T-helper 22 cell (primary cell): ENCODE results near the gene B4GALT7.
A peak's percentile ranks its signal among the peaks of the same experiment; 100 is the strongest.
"Not testable (repeated sequence)": the region's sequence is repeated elsewhere in the genome, so short reads cannot be mapped to it uniquely, and the experiment has no call there.

Experiments used
- DNase-seq: peaks from one replicate; pipeline ENCODE4 v3.0.0-alpha.2; 2020; ENCODE audit warnings: low read depth

Gene B4GALT7

GRCh38 chr5:177599731-177600507 is at the start of gene B4GALT7:
Gene B4GALT7 (plus strand): TSS chr5:177600132. CDS start chr5:177600211, 79 bp downstream.
- peak; percentile 66 for DNase-seq

DNA sequence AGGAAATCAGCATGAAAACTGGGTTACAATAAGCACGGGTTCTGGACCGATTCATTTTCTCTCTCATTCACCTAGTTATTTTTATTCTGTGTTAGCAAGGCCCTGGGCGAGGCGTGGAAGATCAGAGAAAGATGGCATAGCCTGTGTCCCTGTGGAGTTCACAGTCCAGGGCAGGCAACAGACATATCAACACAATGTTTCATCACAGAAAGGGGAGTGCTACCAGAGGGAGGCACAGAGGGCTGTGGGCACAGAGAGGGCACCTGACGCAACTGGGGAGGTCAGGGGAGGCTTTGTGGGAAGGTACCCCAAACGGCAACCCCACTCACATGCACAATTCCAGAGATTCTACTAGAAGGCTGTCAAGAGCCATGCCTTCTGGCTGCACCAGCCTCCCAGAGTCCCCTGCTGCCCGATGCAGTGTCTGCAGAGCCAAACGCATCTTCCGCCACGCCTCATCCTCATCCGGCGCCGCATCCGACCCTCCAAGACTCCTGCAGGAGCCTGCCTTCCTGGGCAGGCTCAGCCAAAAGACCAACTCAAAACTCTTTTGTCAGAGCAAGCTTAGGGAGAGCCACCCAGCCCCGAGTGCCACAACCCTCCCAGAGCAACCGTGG is 47.0 kb upstream of the B4GALT7 start:
- no peak for DNase-seq

DNA sequence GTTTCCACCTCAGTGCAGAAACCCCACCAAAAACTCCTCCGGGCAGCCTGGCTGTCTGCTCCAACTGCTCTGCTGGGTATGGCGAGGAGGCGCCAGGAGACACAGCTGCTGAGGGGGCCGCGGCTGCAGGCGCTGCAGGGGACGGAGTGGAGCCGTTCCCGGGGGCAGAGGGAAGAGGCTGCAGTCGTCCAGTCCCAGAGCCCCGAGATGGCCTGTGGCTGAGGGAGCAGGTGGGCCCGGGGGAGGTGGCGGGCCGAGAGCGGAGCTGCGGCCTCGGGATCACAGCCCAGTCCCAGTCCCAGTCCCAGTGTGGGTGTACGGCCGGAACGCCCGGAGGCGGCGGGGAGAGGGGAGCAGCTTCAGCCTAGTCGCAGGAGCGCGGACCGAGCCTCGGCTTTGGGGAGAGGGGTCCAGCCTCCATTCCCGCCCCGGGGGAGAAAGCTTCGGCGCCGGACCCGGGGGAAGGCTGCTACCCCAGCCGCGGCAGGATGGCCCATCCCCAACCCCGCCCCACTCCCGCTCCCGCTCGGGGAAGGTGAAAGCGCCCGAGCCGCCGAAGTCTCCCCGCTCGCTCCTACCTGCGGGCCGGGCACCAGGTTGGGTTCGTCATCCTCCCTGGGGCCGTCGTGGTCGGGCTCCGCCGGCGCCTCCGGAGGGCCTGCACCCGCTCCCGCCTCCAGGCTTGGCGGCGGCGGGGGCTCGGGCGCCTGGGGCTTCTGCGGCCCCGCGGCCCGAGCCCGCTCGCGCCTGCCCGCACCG is 46.1 kb upstream of the B4GALT7 start:
- peak; percentile 25 for DNase-seq

- peak; percentile 89 for DNase-seq
Measured at GRCh38 chr5:177554474-177555111, 45.3 kb upstream of the B4GALT7 start, which contains the start of gene FAM193B. Gene FAM193B (minus strand): TSS chr5:177554563. CDS start chr5:177554458, 105 bp downstream.

GRCh38 chr5:177555228-177555627 is 44.7 kb upstream of the B4GALT7 start:
- DNase-seq = no peak

DNA sequence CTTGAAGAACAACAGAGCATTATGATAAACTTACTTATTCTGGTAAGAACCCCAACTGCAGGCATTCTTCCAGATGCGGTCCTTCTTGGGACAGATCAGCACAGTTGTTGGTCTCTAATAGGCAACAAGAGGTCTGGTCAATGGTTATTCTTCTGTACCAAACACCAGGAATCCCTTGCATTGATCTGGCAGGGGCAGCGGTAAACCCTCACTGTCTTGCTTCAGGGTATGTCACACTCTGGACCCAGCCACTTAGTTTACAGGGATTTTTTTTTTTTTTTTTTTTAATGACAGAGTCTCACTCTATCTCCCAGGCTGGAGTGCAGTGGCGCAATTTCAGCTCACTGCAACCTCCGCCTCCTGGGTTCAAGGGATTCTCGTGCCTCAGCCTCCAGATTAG is 44.3 kb upstream of the B4GALT7 start:
- no peak for DNase-seq

DNA sequence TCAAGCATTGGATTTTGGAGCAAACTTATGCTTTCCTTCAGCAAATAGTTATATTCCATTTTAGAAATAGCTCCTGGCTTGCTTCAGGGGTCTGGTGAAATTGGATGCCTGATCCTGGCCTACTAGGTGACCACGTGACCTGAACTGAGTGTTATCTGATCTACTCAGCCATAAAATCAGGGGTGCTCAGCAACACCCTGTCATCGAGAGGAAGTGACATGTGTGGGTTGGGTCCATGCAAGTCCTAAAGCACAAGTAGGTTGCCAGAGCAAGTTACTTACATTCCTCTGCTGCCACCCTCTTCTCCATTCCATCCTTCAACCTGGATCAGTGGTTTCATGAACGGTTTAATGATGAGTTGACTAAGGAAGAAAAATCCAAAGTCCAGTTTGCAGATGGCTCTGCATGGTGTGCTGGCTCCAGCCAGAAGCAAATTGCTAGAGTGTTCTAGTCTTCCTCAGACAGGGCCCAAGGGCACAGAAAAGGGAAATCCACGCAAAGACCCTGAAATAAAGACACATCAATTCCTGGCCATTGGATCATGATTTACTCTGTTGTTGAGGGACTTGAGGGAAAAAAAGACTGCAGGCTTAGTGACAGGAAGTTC is 42.8 kb upstream of the B4GALT7 start:
- no peak for DNase-seq

DNA sequence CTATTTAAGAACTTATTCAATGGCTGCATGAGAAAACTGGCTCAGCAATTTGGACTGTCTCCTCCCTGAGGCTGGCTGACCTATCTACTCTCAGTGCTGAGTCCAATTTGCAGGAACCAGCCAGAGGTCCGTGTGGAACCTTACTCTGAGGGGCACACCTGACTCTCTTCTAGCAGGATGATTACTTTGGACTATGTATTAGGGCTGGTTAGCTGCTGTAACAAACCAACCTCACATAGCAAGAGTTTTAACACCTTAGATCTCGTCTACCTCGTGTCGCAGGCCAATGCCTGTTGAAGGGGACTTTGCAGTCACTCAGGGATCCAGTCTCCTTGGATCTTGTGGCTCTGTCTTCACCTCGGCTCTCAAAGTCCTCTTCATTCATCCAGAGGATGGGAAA is 42.1 kb upstream of the B4GALT7 start:
- DNase-seq = no peak

- not testable (repeated sequence) for DNase-seq
Measured at GRCh38 chr5:177559446-177559941, 40.4 kb upstream of the B4GALT7 start.

- DNase-seq = no peak
Measured at GRCh38 chr5:177565046-177565445, 34.9 kb upstream of the B4GALT7 start.

GRCh38 chr5:177568326-177568725 is 31.6 kb upstream of the B4GALT7 start:
- no peak for DNase-seq

GRCh38 chr5:177569894-177570293 is 30.0 kb upstream of the B4GALT7 start:
- DNase-seq = no peak

- DNase-seq = no peak
Measured at GRCh38 chr5:177575488-177575887, 24.4 kb upstream of the B4GALT7 start.

GRCh38 chr5:177576169-177576568 is 23.8 kb upstream of the B4GALT7 start:
- no peak for DNase-seq

GRCh38 chr5:177578316-177578715 is 21.6 kb upstream of the B4GALT7 start:
- DNase-seq = no peak

DNA sequence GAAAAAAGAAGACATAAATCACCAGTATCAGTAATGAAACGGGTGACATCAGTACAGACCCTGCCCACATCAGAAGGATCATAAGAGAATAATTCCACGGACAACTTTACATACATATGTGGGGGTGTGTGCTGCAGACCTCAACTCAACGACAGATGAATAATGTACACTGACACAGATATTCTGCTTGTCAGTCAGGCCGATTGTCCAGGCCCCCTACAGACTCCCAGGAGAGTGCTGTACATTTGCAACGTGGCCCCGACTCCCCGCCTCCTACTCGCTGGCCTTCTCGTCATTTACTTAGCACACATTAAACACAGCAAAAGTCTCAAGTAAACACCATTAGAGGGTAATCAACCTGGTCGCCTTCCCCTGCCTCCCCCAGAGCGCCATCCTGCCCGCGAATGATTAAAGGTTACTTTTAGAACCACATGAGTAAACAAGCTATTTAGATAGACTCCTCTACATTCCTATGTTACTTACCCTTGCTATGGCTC is 11.5 kb upstream of the B4GALT7 start:
- no peak for DNase-seq

- no peak for DNase-seq
Measured at GRCh38 chr5:177590406-177590805, 9.5 kb upstream of the B4GALT7 start.

DNA sequence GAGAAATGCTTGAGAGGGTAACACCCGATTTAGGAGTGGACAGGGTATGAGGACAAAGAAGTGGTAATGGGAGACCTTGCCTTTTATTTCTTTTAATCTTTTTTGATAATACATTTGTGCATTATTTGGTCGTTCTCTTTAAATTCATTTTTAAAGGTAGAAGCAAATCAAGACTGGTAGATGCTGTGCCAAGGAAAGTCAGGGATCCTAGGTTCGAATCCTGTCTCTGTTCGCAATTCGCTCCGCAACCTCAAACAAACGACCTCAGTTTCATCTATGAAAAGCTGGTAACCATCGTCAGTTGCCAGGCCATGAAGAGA is 8.3 kb upstream of the B4GALT7 start:
- no peak for DNase-seq

GRCh38 chr5:177592010-177592834 is 7.7 kb upstream of the B4GALT7 start, which contains the start of gene TMED9:
Gene TMED9 (plus strand): TSS chr5:177592203. CDS start chr5:177592215, 12 bp downstream.
- DNase-seq = peak; percentile 78

GRCh38 chr5:177592905-177593304 is 7.0 kb upstream of the B4GALT7 start:
- no peak for DNase-seq

DNA sequence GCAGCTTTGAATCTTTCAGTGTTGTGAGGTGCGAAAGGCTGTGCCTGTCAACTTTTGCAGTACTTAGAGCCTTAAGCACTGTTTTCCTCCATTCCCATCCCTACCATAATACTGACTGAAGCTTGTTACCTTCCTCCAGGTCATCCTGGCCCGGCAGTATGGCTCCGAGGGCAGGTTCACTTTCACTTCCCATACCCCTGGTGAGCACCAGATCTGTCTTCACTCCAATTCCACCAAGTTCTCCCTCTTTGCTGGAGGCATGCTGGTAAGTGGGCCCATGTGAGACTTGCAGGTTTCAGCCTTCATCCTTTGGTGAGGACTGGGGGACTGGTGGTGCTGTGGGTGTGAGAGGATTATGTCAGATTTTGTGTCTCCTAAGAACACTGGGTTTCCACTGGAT is 6.4 kb upstream of the B4GALT7 start:
- no peak for DNase-seq
